HCT116 (cell line): ENCODE data around the gene PDLIM3. TPM values are rescaled to one million over a fixed set of nuclear protein-coding genes. Genes with fewer than 3 reads are reported as not detected.

Experiments
- ATAC-seq: fragments of 200-7000 bp; cut with Tn5 transposase; 2 replicates; pipeline ENCODE4 v1.9.1; 2020; ENCODE audit warnings: mild to moderate bottlenecking, moderate library complexity
- Bru-seq: library from RNA; stranded (reverse); fragments of 400-500 nt; gene quantifications from one replicate; lab custom pipeline; 2021; lab: Mats Ljungman, UMichigan
- BruChase-seq, 2 experiments: library from RNA; stranded (reverse); fragments of 400-500 nt; gene quantifications; one replicate each; lab custom pipeline; 2021; lab: Mats Ljungman, UMichigan
- BruUV-seq: library from RNA; stranded (reverse); fragments of 400-500 nt; replicated peaks from 2 replicates; lab custom pipeline; 2021; lab: Mats Ljungman, UMichigan
- CTCF ChIA-PET: fragments of 300-600 bp; sonication (Branson Sonifier 250); formaldehyde crosslinking; loops from one replicate; lab custom pipeline; 2021; ENCODE audit warnings: antibody characterized with exemption; lab: Charles Lee
- POLR2A ChIA-PET: fragments of 300-600, 350-600 bp; sonication (Branson Sonifier 250); formaldehyde crosslinking; loops from one replicate; lab custom pipeline; 2021; ENCODE audit warnings: antibody characterized with exemption; lab: Charles Lee
- RAD21 ChIA-PET, 2 experiments: fragments of 300-600 bp; sonication (Branson Sonifier 250); formaldehyde crosslinking; loops; one replicate each; lab custom pipeline; 2023; ENCODE audit warnings: low total read pairs in 2 of 2; ENCODE audit not compliant: uncharacterized antibody in 2 of 2, unreplicated experiment in 2 of 2, low non-redundant PET in 1 of 2; lab: Charles Lee
- DNase-seq: peaks from one replicate; pipeline ENCODE4 v3.0.0-alpha.2; 2010; ENCODE audit warnings: low read depth, low spot score
- H2AFZ ChIP-seq: fragments of 200-600 bp; shearing (Covaris generic), sonication (generic); 2 replicates; pipeline ENCODE4 v1.6.1; 2017; ENCODE audit warnings: low read depth, mixed run types, mixed read lengths, antibody characterized with exemption, low read length; ENCODE audit not compliant: poor library complexity, severe bottlenecking
- H3K27ac ChIP-seq: 2 replicates; pipeline ENCODE4 v1.5.1; 2012; ENCODE audit warnings: low read depth, low read length
- H3K27me3 ChIP-seq: fragments of 200-600 bp; sonication (generic); 2 replicates; pipeline ENCODE4 v1.6.1; 2016; ENCODE audit warnings: mixed run types, low read length, mixed read lengths; ENCODE audit not compliant: insufficient read depth
- H3K36me3 ChIP-seq, 2 experiments: fragments of 200-500 bp in 1 of 2; fragments of 200-600 bp in 1 of 2; sonication (Bioruptor generic) in 1 of 2; sonication (generic) in 1 of 2; 2 replicates each; pipeline versions ENCODE4 v1.5.1 to v1.6.1; 2014 to 2016; ENCODE audit warnings: low read length in 2 of 2, inconsistent platforms in 1 of 2, mixed read lengths in 1 of 2, mixed run types in 1 of 2; ENCODE audit not compliant: insufficient read depth in 2 of 2, control insufficient read depth in 1 of 2
- H3K4me1 ChIP-seq, 2 experiments: fragments of 200-600 bp in 1 of 2; sonication (generic) in 1 of 2; 2 replicates each; pipeline versions ENCODE4 v1.5.1 to v1.6.1; 2012 to 2017; ENCODE audit warnings: low read length in 2 of 2, inconsistent platforms in 1 of 2, mild to moderate bottlenecking in 1 of 2, mixed read lengths in 1 of 2, mixed run types in 1 of 2, moderate library complexity in 1 of 2; ENCODE audit not compliant: insufficient read depth in 2 of 2, control insufficient read depth in 1 of 2
- H3K4me2 ChIP-seq: fragments of 200-600 bp; sonication (generic); 2 replicates; pipeline ENCODE4 v1.6.1; 2017; ENCODE audit warnings: mixed run types, low read length, mixed read lengths
- H3K4me3 ChIP-seq, 2 experiments: fragments of 200-600 bp in 1 of 2; sonication (generic) in 1 of 2; replicated peaks in 1 of 2; 2 replicates each; pipeline ENCODE4 v1.5.1; 2011 to 2016; ENCODE audit warnings: low read length in 2 of 2, control low read depth in 1 of 2, low read depth in 1 of 2, mild to moderate bottlenecking in 1 of 2, mixed read lengths in 1 of 2, mixed run types in 1 of 2
- H3K79me2 ChIP-seq: fragments of 200-600 bp; sonication (generic); 2 replicates; pipeline ENCODE4 v1.6.1; 2017; ENCODE audit warnings: mild to moderate bottlenecking, mixed run types, low read length, moderate library complexity, mixed read lengths; ENCODE audit not compliant: insufficient read depth
- H3K9ac ChIP-seq: fragments of 200-600 bp; sonication (generic); 2 replicates; pipeline ENCODE4 v1.6.1; 2016; ENCODE audit warnings: low read length, mixed read lengths
- H3K9me2 ChIP-seq: fragments of 200-600 bp; sonication (generic), shearing (Covaris generic); 2 replicates; pipeline ENCODE4 v1.6.1; 2017; ENCODE audit warnings: mixed run types, mild to moderate bottlenecking, moderate library complexity; ENCODE audit not compliant: insufficient read depth
- H3K9me3 ChIP-seq, 2 experiments: fragments of 200-500 bp in 1 of 2; fragments of 200-600 bp in 1 of 2; sonication (Bioruptor generic) in 1 of 2; sonication (generic) in 1 of 2; 2 replicates each; pipeline ENCODE4 v1.6.1; 2014 to 2017; ENCODE audit warnings: low read length in 2 of 2, mixed read lengths in 2 of 2, inconsistent platforms in 1 of 2, low read depth in 1 of 2, mild to moderate bottlenecking in 1 of 2, mixed run types in 1 of 2, moderate library complexity in 1 of 2; ENCODE audit not compliant: control insufficient read depth in 1 of 2, insufficient read depth in 1 of 2
- H4K20me1 ChIP-seq: fragments of 200-600 bp; sonication (generic), shearing (Covaris generic); 2 replicates; pipeline ENCODE4 v1.6.1; 2017; ENCODE audit warnings: mixed run types, mild to moderate bottlenecking, moderate library complexity; ENCODE audit not compliant: insufficient read depth
- CEBPB ChIP-seq: IDR thresholded peaks from 2 replicates; pipeline ENCODE4 v1.6.1; 2012; ENCODE audit warnings: low read depth
- EGR1 ChIP-seq: IDR thresholded peaks from 2 replicates; pipeline ENCODE4 v1.6.1; 2012; ENCODE audit warnings: low read depth
- JUND ChIP-seq: IDR thresholded peaks from 2 replicates; pipeline ENCODE4 v1.6.1; 2012
- POLR2A ChIP-seq: IDR thresholded peaks from 2 replicates; pipeline ENCODE4 v1.7.0; 2011; ENCODE audit warnings: borderline replicate concordance; ENCODE audit not compliant: insufficient read depth, insufficient read length; ENCODE audit errors: extremely low read depth
- POLR2AphosphoS5 ChIP-seq: IDR thresholded peaks from 2 replicates; pipeline ENCODE4 v1.6.1; 2011; ENCODE audit warnings: mild to moderate bottlenecking, low read depth, low read length, moderate library complexity
- RAD21 ChIP-seq: IDR thresholded peaks from 2 replicates; pipeline ENCODE4 v1.6.1; 2012; ENCODE audit warnings: low read depth, mild to moderate bottlenecking
- SIN3A ChIP-seq: IDR thresholded peaks from 2 replicates; pipeline ENCODE4 v1.6.1; 2012; ENCODE audit warnings: low read depth
- TCF7L2 ChIP-seq: IDR thresholded peaks from 2 replicates; pipeline ENCODE4 v1.7.0; 2011; ENCODE audit warnings: borderline replicate concordance, inconsistent platforms; ENCODE audit not compliant: insufficient read depth, insufficient read length; ENCODE audit errors: extremely low read depth
- YY1 ChIP-seq: IDR thresholded peaks from 2 replicates; pipeline ENCODE4 v1.6.1; 2011; ENCODE audit warnings: low read length, low read depth, moderate library complexity, mild to moderate bottlenecking; ENCODE audit not compliant: insufficient replicate concordance; ENCODE audit errors: extremely low read depth
- ZFX ChIP-seq: fragments of 450-650 bp; IDR thresholded peaks from 2 replicates; pipeline ENCODE4 v1.6.1; 2017
- ZNF274 ChIP-seq: fragments of 200-500 bp; sonication (Bioruptor generic); IDR thresholded peaks from 2 replicates; pipeline ENCODE4 v1.6.1; 2014; ENCODE audit warnings: mild to moderate bottlenecking, low read depth, low read length, inconsistent platforms
- intact Hi-C: fragments of 100-400 bp; cut with micrococcal nuclease; formaldehyde crosslinking; loops from 2 replicates; pipeline ENCODE4 v1.10.0; 2022
- long read RNA-seq: library from polyadenylated mRNA; unstranded; transcript quantifications from one replicate; pipeline ENCODE4 v2.0.0, GENCODE V29; 2021; ENCODE audit not compliant: unreplicated experiment
- polyA plus RNA-seq: library from polyadenylated mRNA; unstranded; fragments of >200 nt; gene quantifications from 2 replicates; pipeline ENCODE4 v1.2.1, GENCODE V29; 2012; ENCODE audit warnings: missing spikeins
- total RNA-seq: library from RNA; stranded (reverse); gene quantifications from one replicate; pipeline ENCODE4 v1.2.1, GENCODE V29; 2021; ENCODE audit not compliant: unreplicated experiment
- TF ChIP-seq, protein P1 (sequence below), 3 experiments: fragments of 200-600 bp in 1 of 3; sonication (generic) in 1 of 3; IDR thresholded peaks in 2 of 3; conservative IDR thresholded peaks in 1 of 3; 2 replicates each; pipeline ENCODE4 v1.5.1; 2012 to 2017; ENCODE audit warnings: low read depth in 2 of 3, low read length in 2 of 3, antibody characterized with exemption in 1 of 3, borderline replicate concordance in 1 of 3, control low read depth in 1 of 3, mild to moderate bottlenecking in 1 of 3, mixed read lengths in 1 of 3, mixed run types in 1 of 3, moderate library complexity in 1 of 3; ENCODE audit not compliant: insufficient read depth in 1 of 3
- TF ChIP-seq, protein P2 (sequence below): IDR thresholded peaks from 2 replicates; pipeline ENCODE4 v1.6.1; 2012
- TF ChIP-seq, protein P3 (sequence below): IDR thresholded peaks from 2 replicates; pipeline ENCODE4 v1.6.1; 2012

Gene PDLIM3, protein sequence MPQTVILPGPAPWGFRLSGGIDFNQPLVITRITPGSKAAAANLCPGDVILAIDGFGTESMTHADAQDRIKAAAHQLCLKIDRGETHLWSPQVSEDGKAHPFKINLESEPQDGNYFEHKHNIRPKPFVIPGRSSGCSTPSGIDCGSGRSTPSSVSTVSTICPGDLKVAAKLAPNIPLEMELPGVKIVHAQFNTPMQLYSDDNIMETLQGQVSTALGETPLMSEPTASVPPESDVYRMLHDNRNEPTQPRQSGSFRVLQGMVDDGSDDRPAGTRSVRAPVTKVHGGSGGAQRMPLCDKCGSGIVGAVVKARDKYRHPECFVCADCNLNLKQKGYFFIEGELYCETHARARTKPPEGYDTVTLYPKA
- total RNA-seq = 11.5 TPM
- polyA plus RNA-seq = 14.6 and 17.3 TPM in 2 replicates
- percentile 57 among the genes with signal in this experiment for Bru-seq, nascent RNA
- percentile 57 among the genes with signal in this experiment for BruChase-seq, experiment 1, labeled RNA remaining after a 6-hour chase
- BruChase-seq, experiment 2, labeled RNA remaining after a 2-hour chase = percentile 50 among the genes with signal in this experiment
- long read RNA-seq, transcript PDLIM3-203 (7 exons, 1,672 nt) = major isoform, 14 of 16 reads
- long read RNA-seq, partial matches to known transcripts = 0 of 16 reads
- long read RNA-seq, other reads (novel, unspliced or antisense) = 1 of 16 reads

DNA sequence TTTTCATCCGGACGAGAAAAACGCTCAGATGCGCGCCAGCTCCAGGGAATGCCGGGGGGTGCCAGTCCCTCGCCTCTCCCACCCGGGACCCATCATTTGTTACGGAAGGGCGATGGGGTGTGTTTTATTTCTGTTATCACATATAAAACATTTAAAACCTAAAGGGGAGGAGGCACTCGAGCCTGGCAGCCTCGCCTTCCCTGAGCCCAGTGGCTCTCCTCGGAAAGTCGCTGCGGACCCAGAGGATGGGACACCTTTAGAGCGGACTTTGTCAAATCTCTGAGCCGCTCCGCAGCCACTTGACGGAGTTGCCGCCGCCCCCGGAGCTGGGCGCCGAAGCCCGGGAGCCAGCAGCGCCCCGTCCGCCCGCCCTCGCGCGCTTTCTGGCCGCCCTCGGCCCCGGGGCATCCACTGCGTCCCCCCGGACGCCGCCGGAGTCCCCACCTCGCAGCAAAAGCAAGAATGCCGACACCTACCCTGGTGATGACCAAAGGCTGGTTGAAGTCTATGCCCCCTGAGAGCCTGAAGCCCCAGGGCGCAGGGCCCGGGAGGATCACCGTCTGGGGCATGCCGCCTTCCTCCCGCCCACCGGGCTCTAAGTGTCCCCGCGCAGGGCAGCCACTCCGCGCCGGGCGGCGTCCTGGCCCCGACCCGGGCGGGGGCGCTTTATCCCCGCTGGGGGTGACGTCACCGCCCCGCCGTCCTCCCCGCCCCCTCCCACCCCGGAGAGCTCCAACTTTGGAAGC, at the start of gene PDLIM3:
Gene PDLIM3 (minus strand): TSS at position 642 of the 746 bp plus-strand sequence. CDS start 73 bp downstream, at position 569.
- TF ChIP-seq, protein P1, sequence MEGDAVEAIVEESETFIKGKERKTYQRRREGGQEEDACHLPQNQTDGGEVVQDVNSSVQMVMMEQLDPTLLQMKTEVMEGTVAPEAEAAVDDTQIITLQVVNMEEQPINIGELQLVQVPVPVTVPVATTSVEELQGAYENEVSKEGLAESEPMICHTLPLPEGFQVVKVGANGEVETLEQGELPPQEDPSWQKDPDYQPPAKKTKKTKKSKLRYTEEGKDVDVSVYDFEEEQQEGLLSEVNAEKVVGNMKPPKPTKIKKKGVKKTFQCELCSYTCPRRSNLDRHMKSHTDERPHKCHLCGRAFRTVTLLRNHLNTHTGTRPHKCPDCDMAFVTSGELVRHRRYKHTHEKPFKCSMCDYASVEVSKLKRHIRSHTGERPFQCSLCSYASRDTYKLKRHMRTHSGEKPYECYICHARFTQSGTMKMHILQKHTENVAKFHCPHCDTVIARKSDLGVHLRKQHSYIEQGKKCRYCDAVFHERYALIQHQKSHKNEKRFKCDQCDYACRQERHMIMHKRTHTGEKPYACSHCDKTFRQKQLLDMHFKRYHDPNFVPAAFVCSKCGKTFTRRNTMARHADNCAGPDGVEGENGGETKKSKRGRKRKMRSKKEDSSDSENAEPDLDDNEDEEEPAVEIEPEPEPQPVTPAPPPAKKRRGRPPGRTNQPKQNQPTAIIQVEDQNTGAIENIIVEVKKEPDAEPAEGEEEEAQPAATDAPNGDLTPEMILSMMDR (IDR thresholded peaks at IDR 0.05 in 2 of 3, conservative IDR thresholded peaks at IDR 0.05 in 1 of 3; ENCODE audit: borderline replicate concordance in 1 of 3, insufficient read depth in 1 of 3, low read depth in 2 of 3, low read length in 2 of 3) = no peak
- TF ChIP-seq, protein P2, sequence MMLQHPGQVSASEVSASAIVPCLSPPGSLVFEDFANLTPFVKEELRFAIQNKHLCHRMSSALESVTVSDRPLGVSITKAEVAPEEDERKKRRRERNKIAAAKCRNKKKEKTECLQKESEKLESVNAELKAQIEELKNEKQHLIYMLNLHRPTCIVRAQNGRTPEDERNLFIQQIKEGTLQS = no peak
- TF ChIP-seq ZNF274 (no peak), SIN3A (peak; percentile 39; the same call in 1 of the 2 replicates), TCF7L2 (no peak), ZFX (peak; percentile 15; the same call in 1 of the 2 replicates), RAD21 (no peak), JUND (no peak), EGR1 (0 out of 2 replicates have a peak, but pooled peaks have one; percentile 59), POLR2A (peak; percentile 66), POLR2AphosphoS5 (peak; percentile 87), YY1 (no peak), CEBPB (no peak)
- TF ChIP-seq, protein P3, sequence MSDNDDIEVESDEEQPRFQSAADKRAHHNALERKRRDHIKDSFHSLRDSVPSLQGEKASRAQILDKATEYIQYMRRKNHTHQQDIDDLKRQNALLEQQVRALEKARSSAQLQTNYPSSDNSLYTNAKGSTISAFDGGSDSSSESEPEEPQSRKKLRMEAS = peak; percentile 49; the same call in 1 of the 2 replicates
- peak; percentile 12 for DNase-seq
- Histone ChIP-seq H3K9ac (peak within 1 kb of the TSS; percentile 73), H3K9me2 (no peaks in the 10 kb centered on the region), H4K20me1 (no peaks in the 10 kb centered on the region), H3K27ac (no peak within 1 kb of the TSS; the same call in 1 of the 2 replicates), H3K9me3 (no peaks in the 10 kb centered on the region), H3K79me2 (no peaks in the 10 kb centered on the region), H3K36me3 (no peaks in the 10 kb centered on the region), H3K4me1 (peaks cover 2 to 13% of the 10 kb centered on the region in 2 experiments; a peak in 2 of 4 replicates), H3K4me3 (peak within 1 kb of the TSS; percentile 59 to 76), H3K4me2 (peak within 1 kb of the TSS; percentile 93), H3K27me3 (no peaks in the 10 kb centered on the region), H2AFZ (peak within 1 kb of the TSS; percentile 81)
- POLR2A ChIA-PET = interaction anchor here (0.6 to 1.6 kb wide), 5 partner anchors 12 to 1402 kb away, joined by 3 to 6 read pairs (median 3); no protein-coding TSS in a partner anchor
- no TSS peak for BruUV-seq
- RAD21 ChIA-PET = interaction anchor here in 1 of 2 experiments (0.6 to 1.5 kb wide), 4 partner anchors 39 to 66 kb away, joined by 3 to 7 read pairs (median 4); no protein-coding TSS in a partner anchor
- CTCF ChIA-PET = no interaction called here
- intact Hi-C loops = no loop called here
- peak; percentile 84 for ATAC-seq
